HepG2 (cell line): ENCODE results near the gene TOB2. TPM values are rescaled to one million over a fixed set of nuclear protein-coding genes. Genes with fewer than 3 reads are reported as not detected.

Source experiments
- ARHGAP35 ChIP-seq: sonication (generic); formaldehyde crosslinking; IDR thresholded peaks from 2 replicates; pipeline ENCODE4 v1.9.0; 2022; ENCODE audit warnings: mild to moderate bottlenecking, inconsistent platforms, moderate library complexity, missing genetic modification reagents, borderline replicate concordance
- ATRX ChIP-seq: sonication (generic); formaldehyde crosslinking; IDR thresholded peaks from 2 replicates; pipeline ENCODE4 v1.4.0; 2020; ENCODE audit warnings: missing genetic modification reagents, borderline replicate concordance
- DMAP1 ChIP-seq: IDR thresholded peaks from 2 replicates; pipeline ENCODE4 v1.6.1; 2016
- FOXC1 ChIP-seq: sonication (generic); formaldehyde crosslinking; IDR thresholded peaks from 2 replicates; pipeline ENCODE4 v1.8.0; 2022; ENCODE audit warnings: mild to moderate bottlenecking, missing genetic modification reagents, borderline replicate concordance
- HNF1A ChIP-seq, 2 experiments: sonication (generic) in 1 of 2; formaldehyde crosslinking in 1 of 2; IDR thresholded peaks; 2 replicates each; pipeline versions ENCODE4 v1.4.0 to v1.6.1; 2016 to 2020; ENCODE audit warnings: borderline replicate concordance in 1 of 2, low read depth in 1 of 2, mild to moderate bottlenecking in 1 of 2, missing genetic modification reagents in 1 of 2
- KDM2A ChIP-seq: sonication (generic); formaldehyde crosslinking; IDR thresholded peaks from 2 replicates; pipeline ENCODE4 v1.4.0; 2020; ENCODE audit warnings: low read depth, missing genetic modification reagents, borderline replicate concordance
- NCOA2 ChIP-seq: sonication (generic); formaldehyde crosslinking; IDR thresholded peaks from 2 replicates; pipeline ENCODE4 v1.8.0; 2022; ENCODE audit warnings: inconsistent platforms
- NR2F1 ChIP-seq, 2 experiments: fragments of 450-650 bp in 1 of 2; formaldehyde crosslinking in 1 of 2; IDR thresholded peaks; 2 replicates each; pipeline versions ENCODE4 v1.5.0 to v1.6.1; 2016 to 2020; ENCODE audit warnings: mild to moderate bottlenecking in 1 of 2, missing compliant biosample characterization in 1 of 2, missing genetic modification reagents in 1 of 2, moderate library complexity in 1 of 2
- POLR2G ChIP-seq: fragments of 200-400 bp; formaldehyde crosslinking; IDR thresholded peaks from 2 replicates; pipeline ENCODE4 v1.6.1; 2018; ENCODE audit warnings: mild to moderate bottlenecking, low read depth, low read length, moderate library complexity
- SMAD3 ChIP-seq: sonication (generic); formaldehyde crosslinking; IDR thresholded peaks from 2 replicates; pipeline ENCODE4 v1.4.0; 2020; ENCODE audit warnings: missing genetic modification reagents
- ZFP41 ChIP-seq: sonication (generic); formaldehyde crosslinking; IDR thresholded peaks from 2 replicates; pipeline ENCODE4 v1.4.0; 2020; ENCODE audit warnings: mild to moderate bottlenecking, missing genetic modification reagents, borderline replicate concordance
- ZNF18 ChIP-seq: sonication (generic); formaldehyde crosslinking; IDR thresholded peaks from 2 replicates; pipeline ENCODE4 v1.8.0; 2022; ENCODE audit warnings: mild to moderate bottlenecking, missing genetic modification reagents; ENCODE audit not compliant: insufficient replicate concordance
- ZNF207 ChIP-seq: fragments of 450-650 bp; IDR thresholded peaks from 2 replicates; pipeline ENCODE4 v1.6.1; 2016; ENCODE audit warnings: antibody characterized with exemption, borderline replicate concordance
- ZNF550 ChIP-seq: sonication (generic); formaldehyde crosslinking; IDR thresholded peaks from 2 replicates; pipeline ENCODE4 v1.4.0; 2020; ENCODE audit warnings: mild to moderate bottlenecking, missing genetic modification reagents, borderline replicate concordance
- ZNF792 ChIP-seq: IDR thresholded peaks from 2 replicates; pipeline ENCODE4 v1.6.1; 2016
- polyA plus RNA-seq, 8 experiments: library from polyadenylated mRNA; depleted of rRNA in 3 of 8; stranded (reverse) in 7 of 8; unstranded in 1 of 8; fragments of >200 nt; fragmentation: Illumina TruSeq in 4 of 8; extraction: Trizol in 4 of 8; gene quantifications; 2 replicates each; pipeline versions ENCODE4 v1.2.1 to v1.2.3, GENCODE V29; 2011 to 2016; ENCODE audit warnings: low read depth in 4 of 8, missing spikeins in 1 of 8, mixed read lengths in 1 of 8; ENCODE audit not compliant: insufficient read depth in 1 of 8
- total RNA-seq, 5 experiments: library from RNA; depleted of rRNA; stranded (reverse); fragments of >200 nt; fragmentation: Illumina TruSeq; extraction: Trizol; gene quantifications; 2 replicates each; pipeline ENCODE4 v1.2.3, GENCODE V29; 2016; ENCODE audit warnings: low read depth in 1 of 5
- TF ChIP-seq, protein P1 (sequence below): sonication (generic); formaldehyde crosslinking; IDR thresholded peaks from 2 replicates; pipeline ENCODE4 v1.5.0; 2020; ENCODE audit warnings: missing genetic modification reagents, mild to moderate bottlenecking, borderline replicate concordance

The TOB2 gene
- total and polyA plus RNA-seq, 2 of the 13 experiments (the other 11 are each of a cell fraction or from before 2014, with no cell fraction given), result 12.2 to 13.7 TPM

DNA sequence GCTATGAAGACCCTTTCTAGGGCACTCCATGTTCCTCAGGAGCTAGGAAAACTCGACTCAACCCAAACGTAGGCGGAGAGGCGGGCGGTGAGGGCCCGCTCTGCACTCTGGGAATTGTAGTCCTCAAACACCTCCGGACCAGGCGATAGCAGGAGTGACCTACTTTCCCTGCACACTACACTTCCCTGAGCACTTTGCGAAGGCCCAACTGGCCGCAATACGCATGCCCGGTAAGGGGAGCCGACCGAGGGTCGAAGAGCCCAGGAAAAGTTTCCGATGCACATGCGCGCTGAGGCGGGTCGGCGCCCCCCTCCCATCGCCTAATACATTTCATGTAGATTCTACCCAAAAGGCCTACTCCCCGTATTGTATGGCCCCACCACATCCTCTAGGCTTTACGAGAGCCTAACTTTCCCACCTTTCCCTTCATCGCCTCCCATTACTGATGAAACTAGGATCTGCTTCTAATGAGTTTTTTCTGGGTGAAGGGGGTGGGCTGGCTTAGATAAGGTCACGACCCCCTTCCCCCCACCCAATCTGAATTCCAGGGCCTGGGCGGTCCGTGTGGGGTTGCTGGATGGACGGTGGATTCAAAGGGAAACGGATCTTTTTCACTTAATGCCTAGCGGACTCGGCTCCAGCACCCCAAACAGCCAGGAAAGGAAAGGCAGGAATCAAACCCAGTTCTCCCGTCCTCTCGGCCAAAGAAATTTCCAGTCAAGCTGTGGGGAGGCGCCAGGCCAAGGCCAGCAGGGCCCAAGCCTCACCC, 2.1 kb downstream of the TOB2 start (continued):
- no peak for TF ChIP-seq ZNF550 (CRISPR knock-in tag)
- TF ChIP-seq ZNF18 (CRISPR knock-in tag), result no peak
- TF ChIP-seq DMAP1 (CRISPR knock-in tag), result peak; percentile 66; the same call in 1 of the 2 replicates
- TF ChIP-seq ATRX (CRISPR knock-in tag), result no peak
- 0 out of 2 replicates have a peak, but pooled peaks have one; percentile 49 for TF ChIP-seq ARHGAP35 (CRISPR knock-in tag)
- peak; percentile 67; the same call in 1 of the 2 replicates for TF ChIP-seq POLR2G
- TF ChIP-seq, protein P1, sequence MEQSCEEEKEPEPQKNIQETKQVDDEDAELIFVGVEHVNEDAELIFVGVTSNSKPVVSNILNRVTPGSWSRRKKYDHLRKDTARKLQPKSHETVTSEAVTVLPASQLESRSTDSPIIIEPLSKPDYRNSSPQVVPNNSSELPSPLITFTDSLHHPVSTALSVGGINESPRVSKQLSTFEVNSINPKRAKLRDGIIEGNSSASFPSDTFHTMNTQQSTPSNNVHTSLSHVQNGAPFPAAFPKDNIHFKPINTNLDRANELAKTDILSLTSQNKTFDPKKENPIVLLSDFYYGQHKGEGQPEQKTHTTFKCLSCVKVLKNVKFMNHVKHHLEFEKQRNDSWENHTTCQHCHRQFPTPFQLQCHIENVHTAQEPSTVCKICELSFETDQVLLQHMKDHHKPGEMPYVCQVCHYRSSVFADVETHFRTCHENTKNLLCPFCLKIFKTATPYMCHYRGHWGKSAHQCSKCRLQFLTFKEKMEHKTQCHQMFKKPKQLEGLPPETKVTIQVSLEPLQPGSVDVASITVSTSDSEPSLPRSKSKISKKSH, result 0 out of 2 replicates have a peak, but pooled peaks have one; percentile 1
- peak; percentile 17; the same call in 1 of the 2 replicates for TF ChIP-seq SMAD3
- peak; percentile 64 to 65; a peak in 3 of 4 replicates for TF ChIP-seq NR2F1 (CRISPR knock-in tag; IDR thresholded peaks at IDR 0.05)
- TF ChIP-seq FOXC1, result peak; percentile 29; the same call in 1 of the 2 replicates
- TF ChIP-seq ZNF207, result no peak
- 0 out of 2 replicates have a peak, but pooled peaks have one; percentile 16 for TF ChIP-seq ZNF792 (CRISPR knock-in tag)
- TF ChIP-seq HNF1A (IDR thresholded peaks at IDR 0.05; ENCODE audit: low read depth), result no peak
- 0 out of 2 replicates have a peak, but pooled peaks have one; percentile 13 for TF ChIP-seq HNF1A (CRISPR knock-in tag; IDR thresholded peaks at IDR 0.05; ENCODE audit: borderline replicate concordance)
- TF ChIP-seq ZFP41, result 0 out of 2 replicates have a peak, but pooled peaks have one; percentile 71
- peak; percentile 48; the same call in 1 of the 2 replicates for TF ChIP-seq KDM2A (CRISPR knock-in tag)
- TF ChIP-seq NCOA2, result peak; percentile 26; the same call in 1 of the 2 replicates
